Hematopoietic multipotent progenitor cell treated with erythropoietin and hydrocortisone succinate and interleukin-3 and kit ligand, for 17 days (in vitro differentiated cells): ENCODE results near the gene KIAA0825.

Experiments
- DNase-seq: peaks from one replicate; pipeline ENCODE4 v3.0.0-alpha.2; 2015; ENCODE audit warnings: low spot score

Gene KIAA0825

GRCh38 chr5:94431696-94432095 lies 186.7 kb downstream of the KIAA0825 start:
- DNase-seq: no peak

- no peak for DNase-seq
Measured at GRCh38 chr5:94429566-94429965, 188.8 kb downstream of the KIAA0825 start.

DNA sequence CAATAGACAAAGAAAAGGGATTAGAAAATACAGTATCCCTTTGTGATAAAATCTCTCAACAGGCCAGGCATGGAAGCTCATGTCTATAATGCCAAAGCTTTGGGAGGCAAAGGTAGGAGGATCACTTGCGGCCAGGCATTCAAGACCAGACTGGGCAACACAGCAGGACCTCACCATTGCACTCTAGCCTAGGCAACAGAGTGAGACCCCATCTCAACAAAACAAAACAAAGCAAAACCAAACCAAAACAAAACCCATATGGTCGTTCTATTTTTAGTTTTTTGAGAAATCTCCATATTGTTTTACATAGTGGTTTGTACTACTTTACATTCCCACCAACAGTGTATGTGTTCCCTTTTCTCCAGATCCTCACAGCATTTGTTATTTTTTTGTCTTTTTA lies 193.0 kb downstream of the KIAA0825 start:
- DNase-seq: no peak

DNA sequence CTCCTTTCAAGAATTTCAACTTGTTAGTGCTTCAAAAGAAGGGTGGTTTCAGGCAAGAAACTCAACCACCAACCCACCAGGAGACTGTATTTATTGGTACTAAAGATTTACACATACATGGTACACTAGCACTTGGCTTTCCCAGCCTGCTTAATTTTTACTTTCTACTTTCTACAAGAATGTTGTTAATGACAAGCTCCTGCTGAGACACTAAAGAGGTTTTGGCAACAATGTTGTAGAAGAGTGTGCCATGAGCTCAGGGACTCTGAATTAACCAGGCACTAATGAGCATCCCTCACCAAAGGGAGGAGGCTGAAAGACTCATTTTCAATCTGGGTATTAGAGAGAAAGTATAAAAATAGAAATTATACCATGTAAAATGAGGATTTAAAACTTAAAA lies 195.0 kb downstream of the KIAA0825 start:
- no peak for DNase-seq

- DNase-seq: no peak
Measured at GRCh38 chr5:94422812-94423211, 195.6 kb downstream of the KIAA0825 start.

DNA sequence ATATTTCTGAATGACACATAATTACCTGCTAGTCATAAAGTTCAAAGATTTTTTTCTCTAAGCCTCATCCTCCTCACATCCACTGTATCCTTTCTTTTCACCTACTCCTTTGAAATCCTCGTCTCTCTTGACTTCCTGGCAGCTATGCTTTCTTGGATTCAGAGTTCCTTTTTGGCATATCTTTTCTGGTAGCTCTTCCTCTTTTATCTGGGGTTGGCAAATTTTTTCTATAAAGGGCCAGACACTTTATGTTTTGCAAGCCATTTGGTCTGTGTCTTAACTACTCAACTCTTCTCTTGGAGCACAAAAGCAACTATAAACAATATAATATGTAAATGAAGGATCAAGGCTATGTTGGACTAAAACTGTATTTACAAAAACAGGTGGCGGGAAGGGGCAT lies 197.5 kb downstream of the KIAA0825 start:
- no peak for DNase-seq

DNA sequence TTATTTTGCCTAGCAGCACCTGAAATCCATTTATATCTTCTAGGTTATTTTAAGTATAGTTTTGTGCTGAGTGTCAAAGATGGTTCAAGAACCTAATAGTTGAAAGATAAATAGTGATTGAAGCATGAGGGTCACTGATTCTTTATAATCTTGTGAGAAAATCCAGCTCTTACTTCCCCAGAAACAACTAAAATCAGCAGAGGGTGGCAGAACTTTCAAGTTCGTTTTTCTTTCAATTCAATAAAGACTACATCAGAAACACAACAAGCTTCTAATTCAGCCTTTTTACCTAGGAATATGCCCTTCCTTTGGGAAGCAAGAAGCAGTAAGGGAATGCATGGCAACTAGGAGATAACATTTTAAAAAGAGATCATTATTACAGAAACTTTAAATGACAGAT lies 202.6 kb downstream of the KIAA0825 start:
- DNase-seq: no peak

GRCh38 chr5:94409440-94409839 lies 209.0 kb downstream of the KIAA0825 start:
- DNase-seq: no peak

GRCh38 chr5:94407023-94407422 lies 211.4 kb downstream of the KIAA0825 start:
- no peak for DNase-seq

GRCh38 chr5:94403483-94403882 lies 214.9 kb downstream of the KIAA0825 start:
- DNase-seq: no peak

GRCh38 chr5:94402096-94402495 lies 216.3 kb downstream of the KIAA0825 start:
- DNase-seq: no peak

DNA sequence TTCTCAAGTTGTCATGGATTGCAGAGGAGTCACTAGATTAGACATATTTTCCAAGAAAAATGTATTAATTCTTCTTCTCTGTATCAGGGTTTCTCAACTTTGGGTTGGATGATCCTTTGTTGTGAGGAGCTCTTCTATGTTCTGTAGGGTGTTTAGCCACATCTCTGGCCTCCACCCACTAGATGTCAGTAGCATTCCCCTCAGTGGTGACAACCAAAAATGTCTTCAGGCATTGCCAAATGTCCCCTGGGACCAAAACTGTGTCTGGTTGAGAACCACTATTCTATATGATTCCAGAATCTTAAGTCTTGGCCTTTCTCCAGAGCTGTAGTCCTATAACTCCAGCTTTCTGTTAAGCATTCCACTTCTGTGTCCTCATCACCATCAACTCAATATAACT lies 220.9 kb downstream of the KIAA0825 start:
- no peak for DNase-seq

- DNase-seq: no peak
Measured at GRCh38 chr5:94396687-94397086, 221.7 kb downstream of the KIAA0825 start.

DNA sequence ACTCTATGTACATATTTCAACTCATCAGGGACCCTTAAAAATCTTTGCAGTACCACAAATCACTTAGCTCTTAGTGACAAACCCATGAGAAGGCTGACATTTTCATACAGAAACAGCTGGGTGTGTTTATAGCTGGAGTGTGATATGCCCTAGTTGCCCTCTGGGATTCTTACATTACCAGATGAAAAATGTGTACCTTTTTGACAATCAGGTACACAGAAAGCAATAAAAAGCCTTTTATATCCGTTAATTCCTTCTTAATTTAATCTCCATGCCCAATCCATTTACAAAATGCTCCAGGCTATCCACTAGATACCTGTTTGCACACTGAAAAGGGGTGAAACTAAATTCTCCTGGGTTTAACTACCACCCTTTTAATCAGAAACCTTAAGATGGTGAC lies 222.9 kb downstream of the KIAA0825 start:
- DNase-seq: no peak

GRCh38 chr5:94391996-94392395 lies 226.4 kb downstream of the KIAA0825 start:
- no peak for DNase-seq

DNA sequence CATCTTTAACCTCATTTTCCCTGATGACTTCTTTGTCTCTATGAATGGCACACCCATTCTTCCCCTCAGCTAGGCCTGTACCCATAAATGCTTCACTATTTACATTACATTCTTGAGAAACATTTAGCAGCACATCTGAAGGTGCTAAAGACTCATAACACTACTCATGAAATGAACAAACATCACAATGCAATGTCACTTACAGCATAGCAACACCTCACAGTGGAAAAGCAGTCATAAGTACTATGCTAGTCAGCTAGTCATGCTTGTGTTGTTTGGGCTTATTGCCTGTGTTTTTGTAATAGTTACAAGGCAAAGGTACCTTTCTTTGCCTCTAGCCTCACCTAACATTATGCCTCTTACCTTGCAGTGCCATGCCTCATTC lies 228.9 kb downstream of the KIAA0825 start:
- no peak for DNase-seq

- no peak for DNase-seq
Measured at GRCh38 chr5:94388773-94389514, 229.5 kb downstream of the KIAA0825 start.

DNA sequence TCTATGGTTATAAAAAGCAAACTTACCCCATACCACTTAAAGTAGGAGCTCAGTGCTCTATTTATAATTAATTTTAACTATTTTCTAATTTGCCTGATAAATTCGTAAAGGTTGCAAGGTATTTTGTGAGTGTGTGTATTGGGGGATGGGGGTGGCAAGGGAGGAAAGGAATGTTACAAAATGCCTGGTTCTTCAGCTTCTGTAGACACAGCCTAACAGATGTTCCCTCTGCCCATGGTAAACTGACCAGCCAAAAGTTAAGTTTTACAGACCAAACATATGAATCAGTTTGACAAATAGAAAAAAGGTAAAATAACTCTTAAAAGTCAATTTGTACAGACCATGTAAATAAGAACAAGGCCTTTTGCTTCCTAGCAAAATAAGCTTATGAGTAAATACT lies 232.6 kb downstream of the KIAA0825 start:
- no peak for DNase-seq

GRCh38 chr5:94378062-94378461 lies 240.3 kb downstream of the KIAA0825 start:
- DNase-seq: no peak

GRCh38 chr5:94376672-94377345 lies 241.6 kb downstream of the KIAA0825 start:
- no peak for DNase-seq

DNA sequence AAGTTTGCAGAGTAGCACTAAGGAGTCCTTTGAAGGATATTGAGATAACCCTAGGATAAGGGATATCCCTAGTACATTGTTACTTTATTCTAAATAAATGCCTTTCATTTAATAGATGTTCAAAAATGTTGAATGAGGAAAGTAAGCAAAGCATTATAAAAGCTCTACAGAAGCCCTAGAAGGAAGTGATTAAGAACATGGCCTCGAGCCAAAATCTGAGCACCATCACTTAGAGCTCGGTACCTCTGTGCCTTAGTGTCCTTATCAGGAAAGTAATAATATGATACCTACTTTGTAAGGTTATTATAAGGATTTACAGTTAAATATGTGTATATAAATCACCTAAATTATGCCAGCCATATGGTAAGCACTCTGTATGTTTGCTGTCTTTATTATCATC lies 242.6 kb downstream of the KIAA0825 start:
- DNase-seq: no peak

- no peak for DNase-seq
Measured at GRCh38 chr5:94374336-94374735, 244.1 kb downstream of the KIAA0825 start.

DNA sequence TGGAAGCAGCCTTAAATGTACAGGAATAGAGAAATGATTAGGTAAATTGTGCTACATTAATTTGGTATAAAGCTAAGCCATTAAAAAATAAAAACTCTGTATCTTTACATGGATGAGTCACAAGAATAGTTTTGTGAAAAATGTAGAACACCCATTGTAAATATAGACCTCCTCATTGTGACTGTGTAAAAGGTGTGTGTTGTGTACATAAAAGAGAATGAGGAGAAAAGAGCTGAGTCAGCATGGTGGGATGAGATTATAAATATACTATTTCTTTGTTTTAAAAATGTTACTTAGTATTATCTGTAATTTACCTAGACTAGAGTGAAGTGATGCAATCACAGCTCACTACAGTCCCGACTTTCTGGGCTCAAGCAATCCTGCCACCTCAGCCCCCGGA lies 250.5 kb downstream of the KIAA0825 start:
- DNase-seq: no peak

GRCh38 chr5:94366811-94367210 lies 251.6 kb downstream of the KIAA0825 start:
- no peak for DNase-seq
